Stimulated activated CD4-positive, alpha-beta T cell treated with anti-CD3 and anti-CD28 coated beads, Interleukin-12 subunit alpha, Interleukin-12 subunit beta, amount 100 ng/mL, for 4 hours (primary cell): ENCODE results near the gene NAPA.

ENCODE experiments used
- DNase-seq: peaks from one replicate; pipeline ENCODE4 v3.0.0-alpha.2; 2020

The NAPA gene

GRCh38 chr19:47456721-47457474 lies 58.0 kb downstream of the NAPA start:
- no peak for DNase-seq

- DNase-seq, result no peak
Observed at GRCh38 chr19:47450478-47450877, 64.4 kb downstream of the NAPA start.

DNA sequence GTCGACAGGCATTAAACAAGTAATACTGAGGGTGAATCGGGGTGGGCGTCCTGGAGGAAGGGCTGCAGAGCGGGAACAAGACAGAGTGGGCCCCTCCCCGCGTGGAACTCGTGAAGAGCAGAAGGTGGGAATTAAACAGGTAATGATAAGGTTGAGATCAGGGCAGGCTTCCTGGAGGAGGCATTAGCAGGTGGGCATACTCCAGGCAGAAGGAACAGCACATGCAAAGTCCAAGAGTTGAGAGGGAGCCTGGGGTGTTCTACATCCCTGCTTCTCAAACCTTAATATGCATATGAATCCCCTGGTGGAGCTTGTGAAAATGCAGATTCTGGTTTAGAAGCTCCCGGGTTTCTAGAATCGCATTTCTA lies 66.5 kb downstream of the NAPA start:
- no peak for DNase-seq

GRCh38 chr19:47447470-47448359 lies 67.1 kb downstream of the NAPA start:
- DNase-seq, result peak; percentile 47

DNA sequence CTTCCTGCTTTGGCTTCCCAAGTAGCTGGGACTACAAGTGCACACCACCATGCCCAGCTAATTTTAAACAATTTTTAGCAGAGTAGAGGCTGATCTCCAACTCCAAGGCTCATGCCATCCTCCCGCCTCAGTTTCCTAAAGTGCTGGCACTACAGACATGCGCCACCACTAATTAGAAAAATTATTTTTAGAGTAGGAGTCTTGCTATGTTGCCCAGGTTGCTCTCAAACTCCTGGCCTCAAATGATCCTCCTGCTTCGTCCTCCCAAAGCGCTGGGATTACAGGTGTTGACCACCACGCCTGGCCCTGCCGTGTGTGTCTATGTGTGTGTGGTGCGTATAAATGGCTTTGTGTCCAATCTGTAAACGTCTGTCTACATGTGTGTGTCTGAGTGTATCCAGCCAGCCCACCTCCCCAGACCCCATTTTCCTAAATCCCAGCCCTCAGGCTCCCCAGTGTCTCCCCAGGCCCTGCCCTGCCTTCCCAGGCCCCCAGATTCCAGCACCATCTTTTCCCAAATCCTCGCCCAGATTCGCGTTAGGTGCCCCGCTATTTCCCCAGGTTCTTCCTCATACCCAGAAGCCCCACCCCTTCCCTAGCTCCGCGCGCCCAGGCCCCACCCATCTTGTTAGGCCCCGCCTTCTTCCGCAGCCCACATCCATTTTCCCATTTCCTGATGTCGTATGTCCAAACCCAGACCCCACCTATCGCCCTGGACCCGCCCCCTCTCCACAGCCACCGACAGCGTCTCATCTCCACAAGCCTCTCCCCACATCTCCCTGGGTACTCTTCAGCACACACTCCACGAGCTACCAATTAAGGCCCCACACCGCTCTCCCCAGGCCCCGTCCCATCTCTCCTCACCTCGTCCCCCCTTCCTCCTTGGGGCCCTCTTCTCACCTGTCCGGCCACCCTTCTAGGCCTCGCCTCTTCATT lies 68.1 kb downstream of the NAPA start:
- DNase-seq, result no peak

DNA sequence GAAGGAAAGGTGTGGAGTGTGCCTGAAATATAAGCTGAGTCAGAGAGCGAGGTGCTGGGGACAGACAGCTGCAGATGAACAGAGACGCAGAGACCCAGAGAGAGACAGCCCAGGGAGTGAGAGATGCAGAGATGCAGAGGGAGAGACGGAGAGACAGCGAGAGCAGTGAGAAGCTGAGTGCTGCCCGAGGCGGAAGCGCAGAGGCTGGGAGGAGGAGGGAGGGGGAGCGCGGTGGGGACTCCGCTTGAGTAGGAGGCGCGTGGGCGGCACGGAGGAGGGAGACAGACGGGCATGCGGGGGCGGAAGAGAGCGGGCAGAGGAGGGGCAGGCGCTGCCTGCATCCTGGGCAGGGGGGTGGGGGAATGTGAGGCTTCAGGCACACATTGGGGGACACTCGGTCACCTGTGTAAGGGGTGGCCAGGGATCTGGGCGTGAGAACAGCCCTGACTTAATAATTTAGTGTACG lies 68.9 kb downstream of the NAPA start:
- peak; percentile 56 for DNase-seq

DNA sequence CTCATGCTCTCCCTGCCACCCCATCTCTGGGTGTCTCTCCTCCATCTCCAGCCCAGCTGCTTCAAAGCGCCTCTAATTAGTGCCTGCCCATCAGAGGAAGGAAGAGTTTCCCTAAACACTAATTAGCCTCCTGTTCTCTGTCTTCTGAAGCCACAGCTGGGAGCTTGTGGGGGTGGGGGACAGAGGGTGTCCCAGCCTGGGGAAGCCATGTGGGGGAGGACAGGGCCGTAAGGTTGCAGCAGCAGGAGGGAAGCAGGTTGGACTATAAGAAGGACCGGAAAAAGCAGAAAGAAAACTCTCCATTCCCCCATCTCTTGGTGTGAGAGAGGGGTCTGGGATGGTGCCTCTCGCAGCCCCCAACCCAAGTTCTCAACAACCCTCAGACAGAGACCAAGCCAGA lies 69.3 kb downstream of the NAPA start:
- DNase-seq, result no peak

DNA sequence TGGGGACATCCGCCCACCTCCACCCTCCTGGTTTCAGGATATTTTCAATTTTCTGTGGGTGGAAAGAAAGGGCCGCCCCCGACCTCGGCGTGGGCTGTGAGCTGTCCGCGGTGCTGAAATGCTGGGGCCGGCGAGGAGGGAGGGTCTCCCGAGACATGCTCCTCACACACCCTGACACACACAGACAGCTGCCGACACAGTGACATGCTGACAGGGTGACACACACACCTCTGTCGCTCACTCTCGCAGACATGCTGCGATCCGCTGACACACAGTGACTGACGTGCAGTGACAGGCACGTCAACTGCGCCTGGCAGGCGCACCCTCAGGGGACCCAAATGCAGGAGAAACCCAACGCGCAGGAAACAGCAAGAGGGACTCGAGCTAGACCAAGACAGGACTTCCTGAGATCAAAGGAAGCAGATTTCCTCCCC lies 70.5 kb downstream of the NAPA start:
- DNase-seq, result no peak

DNA sequence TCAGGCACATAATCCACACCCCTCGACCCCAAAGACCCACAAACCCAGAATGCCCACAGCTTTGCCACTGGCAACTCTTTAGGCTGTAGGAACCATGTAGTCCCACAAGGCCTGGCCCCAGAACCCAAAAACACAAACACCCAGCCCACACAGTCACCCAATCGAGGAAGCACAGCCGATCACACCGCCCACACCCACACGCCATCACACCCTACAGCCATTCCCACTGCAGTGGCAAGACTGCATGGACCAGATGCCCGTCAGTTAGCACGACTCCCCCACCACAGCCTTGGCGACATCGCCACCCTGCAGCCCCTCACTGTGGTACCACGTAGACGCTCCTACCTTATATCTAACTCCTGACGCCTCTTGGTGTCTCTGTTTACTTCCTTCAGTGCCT lies 71.5 kb downstream of the NAPA start:
- no peak for DNase-seq

DNA sequence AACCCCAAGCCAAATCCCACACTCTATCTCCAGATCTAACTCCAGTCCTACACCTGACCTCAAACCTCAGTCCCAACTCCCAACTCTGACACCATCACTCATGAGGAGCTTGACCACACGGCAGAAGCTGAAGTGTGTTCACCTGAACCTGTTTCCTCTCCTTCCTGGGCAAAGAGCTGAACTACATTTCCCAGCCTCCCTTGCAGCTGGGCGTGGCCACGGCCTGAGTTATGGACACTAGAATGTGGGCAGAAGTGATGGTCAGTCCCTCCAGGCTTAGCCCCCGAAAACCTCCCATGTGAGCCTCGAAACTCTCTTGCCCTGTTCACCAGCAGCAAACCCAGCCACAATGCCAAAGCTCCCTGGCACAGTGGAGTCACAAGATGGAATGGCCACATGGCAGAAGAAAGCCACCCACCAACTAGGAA lies 76.1 kb downstream of the NAPA start:
- no peak for DNase-seq
